K562 (cell line): ENCODE measurements around the gene COX20. TPM values are rescaled to one million over a fixed set of nuclear protein-coding genes. Genes with fewer than 3 reads are reported as not detected.

ENCODE experiments used
- ATAC-seq: fragments of 200-7000 bp; cut with Tn5 transposase; 3 replicates; pipeline ENCODE4 v1.9.1; 2020; ENCODE audit warnings: moderate library complexity
- BruUV-seq: library from RNA; stranded (reverse); fragments of 400-500 nt; replicated peaks from 2 replicates; lab custom pipeline; 2021; lab: Mats Ljungman, UMichigan
- CTCF ChIA-PET: fragments of 300-600 bp; formaldehyde crosslinking; extraction: SDS; loops from one replicate; lab custom pipeline; 2021; ENCODE audit warnings: low intra/inter-chr PET ratio; lab: Yijun Ruan, JAX
- POLR2A ChIA-PET: fragments of 300-600, 350-650 bp; sonication (Branson Sonifier 250); formaldehyde crosslinking; extraction: SDS; loops from one replicate; lab custom pipeline; 2021; ENCODE audit warnings: antibody characterized with exemption, inconsistent platforms; lab: Yijun Ruan, JAX
- DNase-seq, 4 experiments: peaks; one replicate each; pipeline versions ENCODE4 v3.0.0 to v3.0.0-alpha.2; 2011 to 2018; ENCODE audit warnings: low spot score in 3 of 4, mixed read lengths in 3 of 4; ENCODE audit errors: extremely low read depth in 1 of 4
- FAIRE-seq: peaks from 2 replicates; lab custom pipeline; 2011; peaks lifted over from hg19 to GRCh38; lab: Jason Lieb, UNC
- H2AFZ ChIP-seq: 2 replicates; pipeline ENCODE4 v1.6.0; 2011; ENCODE audit warnings: low read depth, low read length, control low read depth, inconsistent platforms
- H3K27ac ChIP-seq: fragments of 200-600 bp; 3 replicates; pipeline ENCODE4 v1.8.0; 2011; ENCODE audit warnings: low read depth, mild to moderate bottlenecking, control low read depth, inconsistent platforms, low read length, moderate library complexity, mixed read lengths; ENCODE audit errors: extremely low read depth
- H3K27me3 ChIP-seq, 2 experiments: fragments of 300-600 bp in 1 of 2; 2 replicates in 1 of 2; 3 replicates in 1 of 2; pipeline versions ENCODE4 v1.6.0 to v1.8.0; 2011; ENCODE audit warnings: inconsistent platforms in 2 of 2, low read length in 2 of 2, mild to moderate bottlenecking in 1 of 2, mixed read lengths in 1 of 2, moderate library complexity in 1 of 2; ENCODE audit not compliant: control insufficient read depth in 2 of 2, insufficient read depth in 2 of 2
- H3K36me3 ChIP-seq: fragments of 300-600 bp; 3 replicates; pipeline ENCODE4 v1.8.0; 2011; ENCODE audit warnings: mild to moderate bottlenecking, low read length, inconsistent platforms; ENCODE audit not compliant: control insufficient read depth, insufficient read depth
- H3K4me1 ChIP-seq, 2 experiments: fragments of 200-600 bp in 1 of 2; replicated peaks in 1 of 2; 2 replicates in 1 of 2; 3 replicates in 1 of 2; pipeline versions ENCODE4 v1.5.1 to v1.8.0; 2011; ENCODE audit warnings: inconsistent platforms in 2 of 2, low read length in 2 of 2, mild to moderate bottlenecking in 1 of 2, mixed read lengths in 1 of 2, moderate library complexity in 1 of 2; ENCODE audit not compliant: control insufficient read depth in 2 of 2, insufficient read depth in 2 of 2
- H3K4me2 ChIP-seq: 2 replicates; pipeline ENCODE4 v1.6.1; 2011; ENCODE audit warnings: low read length, control low read depth, inconsistent platforms, mixed read lengths; ENCODE audit not compliant: insufficient read depth
- H3K4me3 ChIP-seq: fragments of 200-600 bp; sonication (generic), shearing (Covaris generic); 2 replicates; pipeline ENCODE4 v1.5.1; 2016; ENCODE audit warnings: control low read depth, inconsistent platforms
- H3K79me2 ChIP-seq: fragments of 200-600 bp; 3 replicates; pipeline ENCODE4 v1.8.0; 2011; ENCODE audit warnings: low read length, inconsistent platforms; ENCODE audit not compliant: control insufficient read depth, insufficient read depth
- H3K9ac ChIP-seq, 2 experiments: 2 replicates each; pipeline versions ENCODE4 v1.6.0 to v1.6.1; 2011; ENCODE audit warnings: low read depth in 2 of 2, low read length in 2 of 2, control low read depth in 1 of 2, inconsistent platforms in 1 of 2, mild to moderate bottlenecking in 1 of 2, mixed read lengths in 1 of 2; ENCODE audit not compliant: insufficient read depth in 1 of 2
- H3K9me1 ChIP-seq: one replicate; pipeline ENCODE4 v1.6.0; 2011; ENCODE audit warnings: inconsistent platforms, mild to moderate bottlenecking, low read length, moderate library complexity; ENCODE audit not compliant: control insufficient read depth, insufficient read depth
- H3K9me3 ChIP-seq: replicated peaks from 2 replicates; pipeline ENCODE4 v1.5.1; 2011; ENCODE audit warnings: low read depth, low read length, inconsistent platforms; ENCODE audit not compliant: control insufficient read depth, insufficient read depth
- H4K20me1 ChIP-seq: replicated peaks from 2 replicates; pipeline ENCODE4 v1.6.1; 2011; ENCODE audit warnings: low read length, inconsistent platforms, mixed read lengths; ENCODE audit not compliant: control insufficient read depth, insufficient read depth
- MED1 ChIP-seq: sonication (generic); formaldehyde crosslinking; IDR thresholded peaks from 2 replicates; pipeline ENCODE4 v1.8.1; 2023; ENCODE audit warnings: missing genetic modification reagents, borderline replicate concordance
- NUFIP1 ChIP-seq: fragments of 450-650 bp; IDR thresholded peaks from 2 replicates; pipeline ENCODE4 v1.6.1; 2018; ENCODE audit not compliant: partially characterized antibody
- POLR2A ChIP-seq: fragments of 450-650 bp; conservative IDR thresholded peaks from 2 replicates; pipeline ENCODE4 v1.6.1; 2016
- POLR2AphosphoS2 ChIP-seq: IDR thresholded peaks from 2 replicates; pipeline ENCODE4 v1.6.1; 2012; ENCODE audit warnings: low read length, improper control_type of control experiment
- POLR2B ChIP-seq: fragments of 450-650 bp; IDR thresholded peaks from 2 replicates; pipeline ENCODE4 v1.6.1; 2018; ENCODE audit warnings: low read depth; ENCODE audit not compliant: partially characterized antibody
- POLR2G ChIP-seq: fragments of 200-400 bp; formaldehyde crosslinking; IDR thresholded peaks from 2 replicates; pipeline ENCODE4 v1.6.1; 2017; ENCODE audit warnings: low read depth, mild to moderate bottlenecking, antibody characterized with exemption, low read length, moderate library complexity
- RBM22 ChIP-seq: fragments of 200-400 bp; formaldehyde crosslinking; IDR thresholded peaks from 2 replicates; pipeline ENCODE4 v1.6.1; 2018; ENCODE audit warnings: low read length, low read depth; ENCODE audit not compliant: poor library complexity, severe bottlenecking
- RBM25 ChIP-seq: fragments of 200-400 bp; formaldehyde crosslinking; IDR thresholded peaks from 2 replicates; pipeline ENCODE4 v1.6.1; 2018; ENCODE audit warnings: low read length, low read depth, moderate library complexity; ENCODE audit not compliant: severe bottlenecking
- U2AF1 ChIP-seq: fragments of 200-400 bp; formaldehyde crosslinking; optimal IDR thresholded peaks from 2 replicates; pipeline ENCODE3; 2017; ENCODE audit warnings: mild to moderate bottlenecking, low read depth, low read length, moderate library complexity
- WGBS: fragments of 100-300 bp; shearing (Covaris generic); methylation state at CpG from one replicate; pipeline ENCODE4 v1.1.6; 2016; ENCODE audit warnings: low coverage, mixed read lengths; ENCODE audit not compliant: insufficient coverage; ENCODE audit errors: missing lambda C conversion rate; 5-methylcytosine and 5-hydroxymethylcytosine counted together
- in situ Hi-C: fragments of 300-500 bp; cut with MboI; formaldehyde crosslinking; loops from 4 replicates; pipeline ENCODE4 v1.15.0; 2018; ENCODE audit warnings: inconsistent platforms, mixed read lengths
- intact Hi-C: fragments of 100-400 bp; cut with micrococcal nuclease; formaldehyde crosslinking; loops from 2 replicates; pipeline ENCODE4 v1.14.2; 2022
- polyA plus RNA-seq, 8 experiments: library from polyadenylated mRNA; depleted of rRNA in 4 of 8; stranded (reverse) in 5 of 8; unstranded in 3 of 8; fragments of >200 nt; fragmentation: Nextera tagmentation in 2 of 8; fragmentation: Illumina TruSeq in 1 of 8; extraction: Ambion mirVana in 2 of 8; extraction: Trizol in 1 of 8; gene quantifications; 2 replicates each; pipeline versions ENCODE4 v1.2.1 to v1.2.3, GENCODE V29; 2011 to 2014; ENCODE audit warnings: inconsistent platforms in 1 of 8, missing spikeins in 1 of 8
- total RNA-seq, 7 experiments: library from RNA; depleted of rRNA in 6 of 7; stranded (reverse); fragments of >200 nt in 6 of 7; fragmentation: Illumina TruSeq in 2 of 7; extraction: Trizol in 2 of 7; gene quantifications; 2 replicates each; pipeline versions ENCODE4 v1.2.1 to v1.2.3, GENCODE V29; 2011 to 2021; ENCODE audit warnings: low replicate concordance in 1 of 7
- TF ChIP-seq, protein P1 (sequence below): sonication (generic); formaldehyde crosslinking; IDR thresholded peaks from 2 replicates; pipeline ENCODE4 v1.8.0; 2022; ENCODE audit warnings: mild to moderate bottlenecking, missing genetic modification reagents
- TF ChIP-seq, protein P2 (sequence below): fragments of 450-650 bp; conservative IDR thresholded peaks from 2 replicates; pipeline ENCODE4 v1.6.1; 2016; ENCODE audit warnings: missing genetic modification characterization, low read depth, mild to moderate bottlenecking, control low read depth, missing compliant biosample characterization
- TF ChIP-seq, protein P3 (sequence below): IDR thresholded peaks from 2 replicates; pipeline ENCODE4 v1.6.1; 2014; ENCODE audit warnings: antibody characterized with exemption
- TF ChIP-seq, protein P4 (sequence below): fragments of 450-650 bp; IDR thresholded peaks from 2 replicates; pipeline ENCODE4 v1.6.1; 2016; ENCODE audit warnings: mild to moderate bottlenecking

The COX20 gene
- total and polyA plus RNA-seq, 9 of the 15 experiments (the other 6 are each of a cell fraction or from before 2014, with no cell fraction given), result 41.5 to 192 (median 84.3) TPM

DNA sequence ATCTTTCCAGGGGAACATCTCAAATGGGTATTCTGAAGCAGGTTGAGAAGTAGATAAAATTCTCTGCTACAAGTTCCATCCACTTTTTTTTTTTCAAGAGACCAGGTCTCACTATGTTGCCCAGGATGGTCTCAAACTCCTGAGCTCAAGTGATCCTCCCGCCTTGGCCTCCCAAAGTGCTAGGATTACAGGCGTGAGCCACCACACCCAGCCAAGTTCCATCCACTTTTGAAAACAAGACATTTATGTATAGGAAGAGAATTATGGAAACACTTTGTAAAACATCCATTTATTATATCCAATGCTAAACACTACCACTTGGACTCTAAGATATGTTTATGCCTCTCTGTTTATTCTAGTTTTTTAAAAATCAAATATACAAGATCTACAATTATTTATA, 15.4 kb downstream of the COX20 start:
- POLR2A ChIA-PET, result interaction anchor here (0.6 to 24.0 kb wide), 5 partner anchors 4 to 192 kb away, joined by 3 to 485 read pairs (median 5); partner anchors contain the start of genes COX20 and HNRNPU
- intact Hi-C loops, result no loop called here
- no peaks in the 10 kb centered on the region for H3K9me3 ChIP-seq
- 87% methylated on average over 2 of the region's 2 CpGs for WGBS
- no peak overlapping the region for H3K27ac ChIP-seq
- H3K4me2 ChIP-seq, result no peak overlapping the region
- DNase-seq, result no peak
- no TSS peak for BruUV-seq
- H2AFZ ChIP-seq, result no peak overlapping the region
- in situ Hi-C loops, result no loop called here
- no peak for FAIRE-seq
- no peak overlapping the region for H3K4me3 ChIP-seq
- H3K9ac ChIP-seq, result no peak overlapping the region
- H3K36me3 ChIP-seq, result peaks cover 100% of the 10 kb centered on the region
- H3K4me1 ChIP-seq, result no peaks in the 10 kb centered on the region
- no peaks in the 10 kb centered on the region for H4K20me1 ChIP-seq
- no peaks in the 10 kb centered on the region for H3K27me3 ChIP-seq
- H3K79me2 ChIP-seq, result peaks cover 54% of the 10 kb centered on the region
- ATAC-seq, result peak; percentile 10
- H3K9me1 ChIP-seq, result no peaks in the 10 kb centered on the region
- CTCF ChIA-PET, result no interaction called here
- peak; percentile 16 for TF ChIP-seq POLR2B
- TF ChIP-seq, protein P1, sequence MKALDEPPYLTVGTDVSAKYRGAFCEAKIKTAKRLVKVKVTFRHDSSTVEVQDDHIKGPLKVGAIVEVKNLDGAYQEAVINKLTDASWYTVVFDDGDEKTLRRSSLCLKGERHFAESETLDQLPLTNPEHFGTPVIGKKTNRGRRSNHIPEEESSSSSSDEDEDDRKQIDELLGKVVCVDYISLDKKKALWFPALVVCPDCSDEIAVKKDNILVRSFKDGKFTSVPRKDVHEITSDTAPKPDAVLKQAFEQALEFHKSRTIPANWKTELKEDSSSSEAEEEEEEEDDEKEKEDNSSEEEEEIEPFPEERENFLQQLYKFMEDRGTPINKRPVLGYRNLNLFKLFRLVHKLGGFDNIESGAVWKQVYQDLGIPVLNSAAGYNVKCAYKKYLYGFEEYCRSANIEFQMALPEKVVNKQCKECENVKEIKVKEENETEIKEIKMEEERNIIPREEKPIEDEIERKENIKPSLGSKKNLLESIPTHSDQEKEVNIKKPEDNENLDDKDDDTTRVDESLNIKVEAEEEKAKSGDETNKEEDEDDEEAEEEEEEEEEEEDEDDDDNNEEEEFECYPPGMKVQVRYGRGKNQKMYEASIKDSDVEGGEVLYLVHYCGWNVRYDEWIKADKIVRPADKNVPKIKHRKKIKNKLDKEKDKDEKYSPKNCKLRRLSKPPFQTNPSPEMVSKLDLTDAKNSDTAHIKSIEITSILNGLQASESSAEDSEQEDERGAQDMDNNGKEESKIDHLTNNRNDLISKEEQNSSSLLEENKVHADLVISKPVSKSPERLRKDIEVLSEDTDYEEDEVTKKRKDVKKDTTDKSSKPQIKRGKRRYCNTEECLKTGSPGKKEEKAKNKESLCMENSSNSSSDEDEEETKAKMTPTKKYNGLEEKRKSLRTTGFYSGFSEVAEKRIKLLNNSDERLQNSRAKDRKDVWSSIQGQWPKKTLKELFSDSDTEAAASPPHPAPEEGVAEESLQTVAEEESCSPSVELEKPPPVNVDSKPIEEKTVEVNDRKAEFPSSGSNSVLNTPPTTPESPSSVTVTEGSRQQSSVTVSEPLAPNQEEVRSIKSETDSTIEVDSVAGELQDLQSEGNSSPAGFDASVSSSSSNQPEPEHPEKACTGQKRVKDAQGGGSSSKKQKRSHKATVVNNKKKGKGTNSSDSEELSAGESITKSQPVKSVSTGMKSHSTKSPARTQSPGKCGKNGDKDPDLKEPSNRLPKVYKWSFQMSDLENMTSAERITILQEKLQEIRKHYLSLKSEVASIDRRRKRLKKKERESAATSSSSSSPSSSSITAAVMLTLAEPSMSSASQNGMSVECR (CRISPR knock-in tag), result no peak
- TF ChIP-seq, protein P2, sequence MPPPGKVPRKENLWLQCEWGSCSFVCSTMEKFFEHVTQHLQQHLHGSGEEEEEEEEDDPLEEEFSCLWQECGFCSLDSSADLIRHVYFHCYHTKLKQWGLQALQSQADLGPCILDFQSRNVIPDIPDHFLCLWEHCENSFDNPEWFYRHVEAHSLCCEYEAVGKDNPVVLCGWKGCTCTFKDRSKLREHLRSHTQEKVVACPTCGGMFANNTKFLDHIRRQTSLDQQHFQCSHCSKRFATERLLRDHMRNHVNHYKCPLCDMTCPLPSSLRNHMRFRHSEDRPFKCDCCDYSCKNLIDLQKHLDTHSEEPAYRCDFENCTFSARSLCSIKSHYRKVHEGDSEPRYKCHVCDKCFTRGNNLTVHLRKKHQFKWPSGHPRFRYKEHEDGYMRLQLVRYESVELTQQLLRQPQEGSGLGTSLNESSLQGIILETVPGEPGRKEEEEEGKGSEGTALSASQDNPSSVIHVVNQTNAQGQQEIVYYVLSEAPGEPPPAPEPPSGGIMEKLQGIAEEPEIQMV (tag), result no peak
- TF ChIP-seq U2AF1, result peak; percentile 53
- no peak for TF ChIP-seq NUFIP1
- TF ChIP-seq RBM22, result peak; percentile 30
- TF ChIP-seq POLR2G, result peak; percentile 44; the same call in 1 of the 2 replicates
- peak; percentile 10 for TF ChIP-seq RBM25
- TF ChIP-seq, protein P3, sequence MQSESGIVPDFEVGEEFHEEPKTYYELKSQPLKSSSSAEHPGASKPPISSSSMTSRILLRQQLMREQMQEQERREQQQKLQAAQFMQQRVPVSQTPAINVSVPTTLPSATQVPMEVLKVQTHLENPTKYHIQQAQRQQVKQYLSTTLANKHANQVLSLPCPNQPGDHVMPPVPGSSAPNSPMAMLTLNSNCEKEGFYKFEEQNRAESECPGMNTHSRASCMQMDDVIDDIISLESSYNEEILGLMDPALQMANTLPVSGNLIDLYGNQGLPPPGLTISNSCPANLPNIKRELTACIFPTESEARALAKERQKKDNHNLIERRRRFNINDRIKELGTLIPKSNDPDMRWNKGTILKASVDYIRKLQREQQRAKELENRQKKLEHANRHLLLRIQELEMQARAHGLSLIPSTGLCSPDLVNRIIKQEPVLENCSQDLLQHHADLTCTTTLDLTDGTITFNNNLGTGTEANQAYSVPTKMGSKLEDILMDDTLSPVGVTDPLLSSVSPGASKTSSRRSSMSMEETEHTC, result no peak
- TF ChIP-seq POLR2AphosphoS2, result peak; percentile 1; the same call in 1 of the 2 replicates
- TF ChIP-seq, protein P4, sequence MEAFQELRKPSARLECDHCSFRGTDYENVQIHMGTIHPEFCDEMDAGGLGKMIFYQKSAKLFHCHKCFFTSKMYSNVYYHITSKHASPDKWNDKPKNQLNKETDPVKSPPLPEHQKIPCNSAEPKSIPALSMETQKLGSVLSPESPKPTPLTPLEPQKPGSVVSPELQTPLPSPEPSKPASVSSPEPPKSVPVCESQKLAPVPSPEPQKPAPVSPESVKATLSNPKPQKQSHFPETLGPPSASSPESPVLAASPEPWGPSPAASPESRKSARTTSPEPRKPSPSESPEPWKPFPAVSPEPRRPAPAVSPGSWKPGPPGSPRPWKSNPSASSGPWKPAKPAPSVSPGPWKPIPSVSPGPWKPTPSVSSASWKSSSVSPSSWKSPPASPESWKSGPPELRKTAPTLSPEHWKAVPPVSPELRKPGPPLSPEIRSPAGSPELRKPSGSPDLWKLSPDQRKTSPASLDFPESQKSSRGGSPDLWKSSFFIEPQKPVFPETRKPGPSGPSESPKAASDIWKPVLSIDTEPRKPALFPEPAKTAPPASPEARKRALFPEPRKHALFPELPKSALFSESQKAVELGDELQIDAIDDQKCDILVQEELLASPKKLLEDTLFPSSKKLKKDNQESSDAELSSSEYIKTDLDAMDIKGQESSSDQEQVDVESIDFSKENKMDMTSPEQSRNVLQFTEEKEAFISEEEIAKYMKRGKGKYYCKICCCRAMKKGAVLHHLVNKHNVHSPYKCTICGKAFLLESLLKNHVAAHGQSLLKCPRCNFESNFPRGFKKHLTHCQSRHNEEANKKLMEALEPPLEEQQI, result no peak
- peak; percentile 8; the same call in 1 of the 2 replicates for TF ChIP-seq POLR2A
- no peak for TF ChIP-seq MED1 (CRISPR knock-in tag)
